A673 (cell line): ENCODE measurements around the gene UMAD1.

ENCODE experiments used
- CTCF ChIP-seq: fragments of 300-800, 200-600 bp; sonication (generic); conservative IDR thresholded peaks from 2 replicates; pipeline ENCODE4 v1.5.1; 2017; ENCODE audit warnings: low read depth, mild to moderate bottlenecking, antibody characterized with exemption, low read length, moderate library complexity, mixed read lengths
- EZH2 ChIP-seq: fragments of 200-600 bp; sonication (generic); IDR thresholded peaks from 2 replicates; pipeline ENCODE4 v1.6.1; 2017; ENCODE audit warnings: borderline replicate concordance, low read depth, mild to moderate bottlenecking, mixed read lengths, antibody characterized with exemption, low read length; ENCODE audit not compliant: poor library complexity, severe bottlenecking

GRCh38 chr7:7688956-7689355, 48.4 kb downstream of the UMAD1 start:
- TF ChIP-seq CTCF (no peak), EZH2 (no peak)
